SK-N-SH treated with all-trans-retinoic acid at 6 μM for 48 hours (cell line): ENCODE results near the gene E2F6.

Source experiments
- ATAC-seq: fragments of 200-7000 bp; cut with Tn5 transposase; 3 replicates; pipeline ENCODE4 v1.9.1; 2020; ENCODE audit warnings: mild to moderate bottlenecking, moderate library complexity
- ARNTL ChIP-seq: fragments of 450-650 bp; formaldehyde crosslinking; IDR thresholded peaks from 2 replicates; pipeline ENCODE4 v1.5.0; 2020; ENCODE audit warnings: low read depth, mild to moderate bottlenecking, moderate library complexity, borderline replicate concordance
- BACH2 ChIP-seq: fragments of 250-450 bp; sonication (Bioruptor Pico); IDR thresholded peaks from 2 replicates; pipeline ENCODE4 v1.9.0; 2021; ENCODE audit warnings: mild to moderate bottlenecking, borderline replicate concordance
- CREB5 ChIP-seq: fragments of 250-450 bp; sonication (Bioruptor Pico); IDR thresholded peaks from 2 replicates; pipeline ENCODE4 v1.5.1; 2020; ENCODE audit warnings: low read depth, mild to moderate bottlenecking, moderate library complexity
- CSDC2 ChIP-seq: fragments of 250-450 bp; sonication (Bioruptor Pico); IDR thresholded peaks from 2 replicates; pipeline ENCODE4 v1.5.0; 2020; ENCODE audit warnings: mild to moderate bottlenecking, moderate library complexity
- CSRNP3 ChIP-seq: fragments of 250-450 bp; sonication (Bioruptor Pico); IDR thresholded peaks from 2 replicates; pipeline ENCODE4 v1.5.1; 2021; ENCODE audit warnings: mild to moderate bottlenecking, moderate library complexity
- ESRRG ChIP-seq: fragments of 250-450 bp; sonication (Bioruptor Pico); IDR thresholded peaks from 2 replicates; pipeline ENCODE4 v1.6.1; 2021; ENCODE audit warnings: mild to moderate bottlenecking
- GLIS3 ChIP-seq: fragments of 250-450 bp; sonication (Bioruptor Pico); IDR thresholded peaks from 2 replicates; pipeline ENCODE4 v1.5.0; 2020; ENCODE audit warnings: mild to moderate bottlenecking, moderate library complexity
- ISL1 ChIP-seq: fragments of 250-450 bp; sonication (Bioruptor Pico); IDR thresholded peaks from 2 replicates; pipeline ENCODE4 v2.1.2; 2022; ENCODE audit warnings: mild to moderate bottlenecking, moderate library complexity
- OSR1 ChIP-seq: fragments of 250-450 bp; sonication (Bioruptor Pico); IDR thresholded peaks from 2 replicates; pipeline ENCODE4 v1.8.0; 2022; ENCODE audit warnings: moderate library complexity, mild to moderate bottlenecking, inconsistent platforms
- PATZ1 ChIP-seq: fragments of 250-450 bp; sonication (Bioruptor Pico); IDR thresholded peaks from 2 replicates; pipeline ENCODE4 v1.8.0; 2020; ENCODE audit warnings: mild to moderate bottlenecking, moderate library complexity, borderline replicate concordance
- POU6F1 ChIP-seq: fragments of 250-450 bp; sonication (Bioruptor Pico); IDR thresholded peaks from 2 replicates; pipeline ENCODE4 v1.8.0; 2021; ENCODE audit warnings: low read depth, mild to moderate bottlenecking, moderate library complexity, borderline replicate concordance
- PPARA ChIP-seq: fragments of 250-450 bp; sonication (Bioruptor Pico); IDR thresholded peaks from 2 replicates; pipeline ENCODE4 v1.5.0; 2020; ENCODE audit warnings: mild to moderate bottlenecking, borderline replicate concordance
- RARB ChIP-seq: fragments of 250-450 bp; sonication (Bioruptor Pico); IDR thresholded peaks from 2 replicates; pipeline ENCODE4 v1.8.0; 2021; ENCODE audit warnings: mild to moderate bottlenecking, moderate library complexity
- SNAI2 ChIP-seq: fragments of 250-450 bp; sonication (Bioruptor Pico); IDR thresholded peaks from 2 replicates; pipeline ENCODE4 v1.5.0; 2020; ENCODE audit warnings: mild to moderate bottlenecking, moderate library complexity
- TOX ChIP-seq: fragments of 250-450 bp; sonication (Bioruptor Pico); IDR thresholded peaks from 2 replicates; pipeline ENCODE4 v1.8.0; 2021; ENCODE audit warnings: mild to moderate bottlenecking, moderate library complexity, borderline replicate concordance
- ZC3H10 ChIP-seq: fragments of 250-450 bp; sonication (Bioruptor Pico); IDR thresholded peaks from 2 replicates; pipeline ENCODE4 v1.5.1; 2021; ENCODE audit warnings: mild to moderate bottlenecking, moderate library complexity
- ZFP3 ChIP-seq: fragments of 250-450 bp; sonication (Bioruptor Pico); IDR thresholded peaks from 2 replicates; pipeline ENCODE4 v1.5.0; 2020; ENCODE audit warnings: mild to moderate bottlenecking, moderate library complexity
- ZFP30 ChIP-seq: fragments of 450-650 bp; formaldehyde crosslinking; IDR thresholded peaks from 2 replicates; pipeline ENCODE4 v1.5.0; 2022; ENCODE audit warnings: mild to moderate bottlenecking, moderate library complexity
- ZNF565 ChIP-seq: fragments of 450-650 bp; formaldehyde crosslinking; conservative IDR thresholded peaks from 2 replicates; pipeline ENCODE4 v1.5.0; 2020; ENCODE audit warnings: low read depth, mild to moderate bottlenecking, moderate library complexity
- ZNF70 ChIP-seq: fragments of 450-650 bp; formaldehyde crosslinking; IDR thresholded peaks from 2 replicates; pipeline ENCODE4 v1.5.0; 2020; ENCODE audit warnings: mild to moderate bottlenecking, moderate library complexity
- ZNF8 ChIP-seq: fragments of 450-650 bp; formaldehyde crosslinking; IDR thresholded peaks from 2 replicates; pipeline ENCODE4 v1.5.0; 2020; ENCODE audit warnings: mild to moderate bottlenecking, moderate library complexity

The E2F6 gene

GRCh38 chr2:11397513-11397912 is 68.4 kb downstream of the E2F6 start:
- TF ChIP-seq BACH2 (CRISPR knock-in tag) = no peak

GRCh38 chr2:11396467-11397445 is 69.2 kb downstream of the E2F6 start:
- TF ChIP-seq GLIS3 (no peak), ZNF565 (no peak), ISL1 (CRISPR knock-in tag) (no peak), CSDC2 (CRISPR knock-in tag) (no peak), CSRNP3 (CRISPR knock-in tag) (no peak), ARNTL (CRISPR knock-in tag) (no peak), SNAI2 (CRISPR knock-in tag) (no peak), ESRRG (CRISPR knock-in tag) (no peak), POU6F1 (CRISPR knock-in tag) (no peak), OSR1 (CRISPR knock-in tag) (no peak), ZFP30 (CRISPR knock-in tag) (no peak), PPARA (CRISPR knock-in tag) (no peak)
- no peak; the same call in 2 of the 3 replicates for ATAC-seq

More at GRCh38 chr2:11397513-11397912, 68.4 kb downstream of the E2F6 start:
- no peak for ATAC-seq

GRCh38 chr2:11396021-11396420 is 69.9 kb downstream of the E2F6 start:
- no peak for TF ChIP-seq ZFP3 (CRISPR knock-in tag)
- TF ChIP-seq, all 23 proteins: peak for 0
- no peak for ATAC-seq

GRCh38 chr2:11395389-11395788 is 70.6 kb downstream of the E2F6 start:
- ATAC-seq = no peak
- TF ChIP-seq BACH2 (CRISPR knock-in tag) (no peak), ZNF70 (no peak), CSRNP3 (CRISPR knock-in tag) (no peak), ZFP3 (CRISPR knock-in tag) (no peak), RARB (CRISPR knock-in tag) (no peak), ZC3H10 (CRISPR knock-in tag) (no peak), ZNF8 (CRISPR knock-in tag) (no peak), PPARA (CRISPR knock-in tag) (no peak), ISL1 (CRISPR knock-in tag) (no peak), CREB5 (CRISPR knock-in tag) (no peak), ZFP30 (CRISPR knock-in tag) (no peak), CSDC2 (CRISPR knock-in tag) (no peak), ESRRG (CRISPR knock-in tag) (no peak), GLIS3 (no peak), TOX (CRISPR knock-in tag) (no peak), OSR1 (CRISPR knock-in tag) (no peak), PATZ1 (CRISPR knock-in tag) (no peak)
- TF ChIP-seq, all 23 proteins: peak for 0
